Right cardiac atrium (tissue), 5 donors: ENCODE measurements around the gene PEAK1. TPM values are rescaled to one million over a fixed set of nuclear protein-coding genes. Genes with fewer than 3 reads are reported as not detected.

ENCODE experiments used
- ATAC-seq, 2 donors: fragments of 200-7000 bp; cut with Tn5 transposase; one replicate each; pipeline versions ENCODE4 v1.8.0 to v1.9.1; 2020; ENCODE audit warnings: moderate library complexity in 2 of 2, mild to moderate bottlenecking in 1 of 2
- DNase-seq, 3 donors: peaks; one replicate each; pipeline ENCODE4 v3.0.0-alpha.2; 2020
- H3K27ac ChIP-seq: one replicate; pipeline ENCODE4 v1.5.1; 2013; ENCODE audit warnings: mild to moderate bottlenecking, low read length, control low read depth, moderate library complexity
- H3K27me3 ChIP-seq: one replicate; pipeline ENCODE4 v1.6.1; 2013; ENCODE audit not compliant: control insufficient read depth, insufficient read depth
- H3K4me1 ChIP-seq: one replicate; pipeline ENCODE4 v1.6.1; 2013; ENCODE audit warnings: low read length; ENCODE audit not compliant: control insufficient read depth, insufficient read depth
- H3K4me3 ChIP-seq: one replicate; pipeline ENCODE4 v1.5.1; 2013; ENCODE audit warnings: low read length, control low read depth
- H3K9me3 ChIP-seq: one replicate; pipeline ENCODE4 v1.6.1; 2013; ENCODE audit warnings: low read length; ENCODE audit not compliant: control insufficient read depth
- WGBS: extraction: QIAGEN DNeasy Blood & Tissue Kit; methylation state at CpG from one replicate; pipeline ENCODE4 v1.1.7; 2013; 5-methylcytosine and 5-hydroxymethylcytosine counted together
- intact Hi-C, 4 donors: fragments of 100-400 bp; cut with DNase I; formaldehyde crosslinking; loops; one replicate each; pipeline versions ENCODE4 v1.11.0 to v1.14.0; 2022 to 2023
- polyA plus RNA-seq: library from polyadenylated mRNA; stranded (reverse); fragments of 200-250 nt; gene quantifications from one replicate; pipeline ENCODE4 v1.2.3, GENCODE V29; 2013
- total RNA-seq, 4 donors: library from RNA; stranded (reverse); fragmentation: NEBNext Ultra II Directional; extraction: Animal tissue kit (Norgen Biotek cat#: 25700); gene quantifications; one replicate each; pipeline ENCODE4 v1.2.1, GENCODE V29; 2021
- donor health status: healthy with polysubstance abuse.
- donor health status: DM: no; HTN: yes; CAD: no.
- donor health status: DM: no; HTN: no; CAD: no.
- donor health status: DM: no; HTN: yes; CAD: no; lungs with severe emphysema.
- donor health status: DM: yes; HTN: yes; CAD: no.

PEAK1 gene
- total and polyA plus RNA-seq, 5 donors, result 13.8 to 97.3 (median 89.4) TPM

GRCh38 chr15:77400258-77400657 is 19.6 kb downstream of the PEAK1 start:
- H3K4me1 ChIP-seq, result no peaks in the 10 kb centered on the region
- H3K9me3 ChIP-seq, result no peaks in the 10 kb centered on the region
- 100% methylated on average over 1 of the region's 1 CpG for WGBS
- no peak overlapping the region for H3K27ac ChIP-seq
- no peak overlapping the region for H3K4me3 ChIP-seq
- H3K27me3 ChIP-seq, result no peaks in the 10 kb centered on the region
- intact Hi-C loops, result loop anchor here in 1 of 4 donors (10.0 kb wide), 1 partner anchor 45 kb away; no protein-coding TSS in a partner anchor
- ATAC-seq, result no peak
- DNase-seq, result no peak

GRCh38 chr15:77398927-77399326 is 21.0 kb downstream of the PEAK1 start:
- H3K4me3 ChIP-seq, result no peak overlapping the region
- H3K27ac ChIP-seq, result no peak overlapping the region
- WGBS, result 96% methylated on average over 1 of the region's 1 CpG
- DNase-seq (no peak), ATAC-seq (no peak)
- H3K4me1 ChIP-seq, result no peaks in the 10 kb centered on the region
- intact Hi-C loops, result no loop called here
- no peaks in the 10 kb centered on the region for H3K9me3 ChIP-seq
- no peaks in the 10 kb centered on the region for H3K27me3 ChIP-seq

- peaks cover 2% of the 10 kb centered on the region for H3K4me1 ChIP-seq
- H3K27me3 ChIP-seq, result no peaks in the 10 kb centered on the region
- ATAC-seq, result no peak
- WGBS, result 98% methylated on average over 1 of the region's 1 CpG
- intact Hi-C loops, result no loop called here
- H3K27ac ChIP-seq, result no peak overlapping the region
- DNase-seq, result no peak
- H3K9me3 ChIP-seq, result no peaks in the 10 kb centered on the region
- H3K4me3 ChIP-seq, result no peak overlapping the region
These were observed 23.2 kb downstream of the PEAK1 start for GRCh38 chr15:77396692-77397091.

- H3K27ac ChIP-seq, result no peak overlapping the region
- over 99% methylated on average over 3 of the region's 3 CpGs for WGBS
- intact Hi-C loops, result no loop called here
- H3K4me1 ChIP-seq, result peaks cover 2% of the 10 kb centered on the region
- ATAC-seq (no peak), DNase-seq (no peak)
- no peaks in the 10 kb centered on the region for H3K9me3 ChIP-seq
- no peak overlapping the region for H3K4me3 ChIP-seq
- no peaks in the 10 kb centered on the region for H3K27me3 ChIP-seq
These were observed 24.7 kb downstream of the PEAK1 start for GRCh38 chr15:77395013-77395774.

GRCh38 chr15:77393471-77393840 is 26.4 kb downstream of the PEAK1 start:
- ATAC-seq (peak; percentile 26 to 49), DNase-seq (no peak)
- Histone ChIP-seq H3K4me1 (peaks cover 2% of the 10 kb centered on the region), H3K4me3 (no peak overlapping the region), H3K9me3 (no peaks in the 10 kb centered on the region), H3K27me3 (no peaks in the 10 kb centered on the region), H3K27ac (no peak overlapping the region)
- intact Hi-C loops, result no loop called here

- Histone ChIP-seq H3K9me3 (no peaks in the 10 kb centered on the region), H3K27me3 (no peaks in the 10 kb centered on the region), H3K4me3 (no peak overlapping the region), H3K4me1 (peaks cover 3% of the 10 kb centered on the region), H3K27ac (no peak overlapping the region)
- peak; percentile 20 to 29 for ATAC-seq
- intact Hi-C loops, result no loop called here
- 95% methylated on average over 7 of the region's 7 CpGs for WGBS
- no peak for DNase-seq
These were observed 27.0 kb downstream of the PEAK1 start for GRCh38 chr15:77392762-77393470.

- intact Hi-C loops, result no loop called here
- DNase-seq (no peak), ATAC-seq (peak in 1 of 2 donors; percentile 54)
- Histone ChIP-seq H3K4me1 (peaks cover 7% of the 10 kb centered on the region), H3K4me3 (no peak overlapping the region), H3K9me3 (no peaks in the 10 kb centered on the region), H3K27me3 (no peaks in the 10 kb centered on the region), H3K27ac (no peak overlapping the region)
- WGBS, result 75% methylated on average over 3 of the region's 3 CpGs
These were observed 28.4 kb downstream of the PEAK1 start for GRCh38 chr15:77391372-77391951.

GRCh38 chr15:77387365-77388105 is 32.4 kb downstream of the PEAK1 start:
- Histone ChIP-seq H3K27ac (no peak overlapping the region), H3K4me1 (peaks cover 8% of the 10 kb centered on the region), H3K9me3 (no peaks in the 10 kb centered on the region), H3K4me3 (no peak overlapping the region), H3K27me3 (no peaks in the 10 kb centered on the region)
- WGBS, result 82% methylated on average over 2 of the region's 2 CpGs
- DNase-seq (no peak), ATAC-seq (no peak)
- intact Hi-C loops, result no loop called here

GRCh38 chr15:77386626-77387025 is 33.3 kb downstream of the PEAK1 start:
- 79% methylated on average over 2 of the region's 2 CpGs for WGBS
- Histone ChIP-seq H3K9me3 (no peaks in the 10 kb centered on the region), H3K27me3 (no peaks in the 10 kb centered on the region), H3K27ac (no peak overlapping the region), H3K4me1 (peaks cover 10% of the 10 kb centered on the region), H3K4me3 (no peak overlapping the region)
- no peak for DNase-seq
- intact Hi-C loops, result no loop called here
- no peak for ATAC-seq

GRCh38 chr15:77384589-77385359 is 35.1 kb downstream of the PEAK1 start:
- ATAC-seq (no peak), DNase-seq (no peak)
- peaks cover 12% of the 10 kb centered on the region for H3K4me1 ChIP-seq
- H3K27ac ChIP-seq, result no peak overlapping the region
- intact Hi-C loops, result no loop called here
- no peaks in the 10 kb centered on the region for H3K27me3 ChIP-seq
- no peaks in the 10 kb centered on the region for H3K9me3 ChIP-seq
- H3K4me3 ChIP-seq, result no peak overlapping the region
